Activated T-helper 9 cell treated with anti-CD3 and anti-CD28 coated beads, Interleukin-2, amount 50 U/mL, for 16 hours (primary cell): Measurements from ENCODE around the gene PAM16.

Experiments used
- DNase-seq: peaks from one replicate; pipeline ENCODE4 v3.0.0-alpha.2; 2020; ENCODE audit warnings: low read depth

The PAM16 gene

GRCh38 chr16:4319454-4320421 is 31.4 kb downstream of the PAM16 start:
- peak; percentile 45 for DNase-seq

- no peak for DNase-seq
Observed at GRCh38 chr16:4318967-4319366, 32.2 kb downstream of the PAM16 start.

GRCh38 chr16:4318451-4318910 is 32.6 kb downstream of the PAM16 start:
- no peak for DNase-seq

GRCh38 chr16:4317532-4318450 is 33.3 kb downstream of the PAM16 start:
- no peak for DNase-seq

GRCh38 chr16:4316864-4317531 is 34.1 kb downstream of the PAM16 start:
- DNase-seq: no peak

GRCh38 chr16:4316108-4316863 is 34.8 kb downstream of the PAM16 start:
- DNase-seq: no peak

- DNase-seq: no peak
Observed at GRCh38 chr16:4315186-4316107, 35.7 kb downstream of the PAM16 start, which contains the start of gene GLIS2. Gene GLIS2 (plus strand): TSS chr16:4316067. CDS start chr16:4332281, 16,214 bp downstream.

GRCh38 chr16:4314532-4315185 is 36.5 kb downstream of the PAM16 start:
- DNase-seq: no peak

- DNase-seq: no peak
Observed at GRCh38 chr16:4313563-4314531, 37.3 kb downstream of the PAM16 start.

GRCh38 chr16:4309833-4310266 is 41.3 kb downstream of the PAM16 start:
- DNase-seq: peak; percentile 31

- no peak for DNase-seq
Observed at GRCh38 chr16:4309102-4309832, 41.9 kb downstream of the PAM16 start.

- DNase-seq: peak; percentile 96
Observed at GRCh38 chr16:4307215-4308037, 43.7 kb downstream of the PAM16 start.

- DNase-seq: peak; percentile 20
Observed at GRCh38 chr16:4306470-4307214, 44.5 kb downstream of the PAM16 start.

- DNase-seq: no peak
Observed at GRCh38 chr16:4303973-4304372, 47.1 kb downstream of the PAM16 start.

GRCh38 chr16:4301968-4302367 is 49.2 kb downstream of the PAM16 start:
- no peak for DNase-seq

GRCh38 chr16:4301177-4301576 is 49.9 kb downstream of the PAM16 start:
- DNase-seq: no peak
